Endodermal cell (in vitro differentiated cells): ENCODE results near the gene ZNF8. TPM values are rescaled to one million over a fixed set of nuclear protein-coding genes. Genes with fewer than 3 reads are reported as not detected.
A peak's percentile ranks its signal among the peaks of the same experiment; 100 is the strongest.

Experiments
- DNase-seq: peaks from one replicate; pipeline ENCODE4 v3.0.0-alpha.2; 2017
- H3K27ac ChIP-seq: 2 replicates; pipeline ENCODE4 v1.5.1; 2013; ENCODE audit warnings: mild to moderate bottlenecking, low read depth, low read length, moderate library complexity
- H3K27me3 ChIP-seq: 2 replicates; pipeline ENCODE4 v1.6.1; 2013; ENCODE audit warnings: mild to moderate bottlenecking, low read length, moderate library complexity; ENCODE audit not compliant: insufficient read depth, control insufficient read depth, poor library complexity, severe bottlenecking
- H3K36me3 ChIP-seq: 2 replicates; pipeline ENCODE4 v1.7.0; 2013; ENCODE audit warnings: mild to moderate bottlenecking, low read length, moderate library complexity; ENCODE audit not compliant: control insufficient read depth, insufficient read depth
- H3K4me1 ChIP-seq: one replicate; pipeline ENCODE4 v1.7.0; 2013; ENCODE audit warnings: low read length; ENCODE audit not compliant: control insufficient read depth, insufficient read depth
- H3K4me3 ChIP-seq: 2 replicates; pipeline ENCODE4 v1.5.1; 2013; ENCODE audit warnings: mild to moderate bottlenecking, low read length, moderate library complexity
- H3K9ac ChIP-seq: 2 replicates; pipeline ENCODE4 v1.6.1; 2013; ENCODE audit warnings: mild to moderate bottlenecking, low read length, moderate library complexity; ENCODE audit not compliant: poor library complexity, severe bottlenecking; ENCODE audit errors: extremely low read depth
- H3K9me3 ChIP-seq: 2 replicates; pipeline ENCODE4 v1.6.1; 2013; ENCODE audit warnings: mild to moderate bottlenecking, low read length, moderate library complexity; ENCODE audit not compliant: control insufficient read depth
- H3K27ac Mint-ChIP-seq: 2 replicates; pipeline ENCODE4 v1.8.0; 2020; ENCODE audit warnings: mixed read lengths
- H3K27me3 Mint-ChIP-seq: 2 replicates; pipeline ENCODE4 v1.8.0; 2021; ENCODE audit warnings: mild to moderate bottlenecking, mixed read lengths; ENCODE audit not compliant: insufficient read depth
- H3K36me3 Mint-ChIP-seq: 2 replicates; pipeline ENCODE4 v1.8.0; 2020; ENCODE audit warnings: low read depth, mixed read lengths
- H3K4me1 Mint-ChIP-seq: 2 replicates; pipeline ENCODE4 v1.8.0; 2020; ENCODE audit warnings: mixed read lengths
- H3K4me3 Mint-ChIP-seq: 2 replicates; pipeline ENCODE4 v1.8.0; 2020; ENCODE audit warnings: mild to moderate bottlenecking, moderate library complexity, mixed read lengths
- H3K9me3 Mint-ChIP-seq: 2 replicates; pipeline ENCODE4 v1.8.0; 2020; ENCODE audit warnings: mild to moderate bottlenecking, mixed read lengths
- WGBS, 2 experiments: methylation state at CpG; one replicate each; pipeline versions ENCODE4 v1.1.5 to v1.1.7; 2013; ENCODE audit warnings: missing lambda C conversion rate in 2 of 2, mixed read lengths in 1 of 2; ENCODE audit not compliant: insufficient coverage in 1 of 2, insufficient read length in 1 of 2; 5-methylcytosine and 5-hydroxymethylcytosine counted together
- total RNA-seq, 2 donors: library from RNA; stranded (reverse); fragmentation: NEBNext Ultra II Directional in 1 of 2; extraction: Animal tissue kit (Norgen Biotek cat#: 25700) in 1 of 2; gene quantifications; 2 replicates in 1 of 2; 3 replicates in 1 of 2; pipeline ENCODE4 v1.2.1, GENCODE V29; 2021
- TF ChIP-seq, protein P1 (sequence below): fragments of 200-600 bp; sonication (generic); conservative IDR thresholded peaks from 2 replicates; pipeline ENCODE4 v1.5.0; 2021; ENCODE audit warnings: antibody characterized with exemption, mild to moderate bottlenecking

ZNF8 gene
- total RNA-seq, 2 donors from 2014 or later: 14.4 to 16.1 TPM

DNA sequence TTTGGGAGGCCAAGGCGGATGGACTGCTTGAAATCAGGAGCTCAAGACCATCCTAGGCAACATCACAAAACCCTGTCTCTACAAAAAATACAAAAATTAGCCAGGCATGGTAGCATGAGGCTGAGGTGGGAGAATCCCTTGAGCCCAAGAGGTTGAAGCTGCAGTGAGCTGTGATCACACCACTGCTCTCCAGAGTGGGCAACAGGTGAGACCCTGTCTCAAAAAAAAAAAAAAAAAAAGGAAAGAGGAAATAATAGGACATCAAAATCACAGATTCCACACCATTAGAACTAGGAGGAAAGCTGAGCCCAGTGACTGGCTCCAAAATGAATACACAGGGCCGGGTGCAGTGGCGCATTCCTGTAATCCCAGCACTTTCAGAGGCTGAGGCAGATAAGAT is 3.2 kb upstream of the ZNF8 start:
- Histone ChIP-seq H3K9me3 (peaks cover 37% of the 10 kb centered on the region), H3K4me1 (no peaks in the 10 kb centered on the region), H3K36me3 (peaks cover 45% of the 10 kb centered on the region), H3K27ac (no peak overlapping the region), H3K4me3 (no peak overlapping the region), H3K9ac (no peak overlapping the region), H3K27me3 (no peaks in the 10 kb centered on the region)
- Mint-ChIP-seq H3K27ac (no peak overlapping the region), H3K4me1 (peaks cover 13% of the 10 kb centered on the region), H3K9me3 (peaks cover 28% of the 10 kb centered on the region), H3K4me3 (no peak overlapping the region), H3K36me3 (peaks cover 64% of the 10 kb centered on the region), H3K27me3 (no peaks in the 10 kb centered on the region)
- 97 to 100% methylated on average over 1 to 3 of the region's 3 CpGs for WGBS, 2 experiments
- TF ChIP-seq, protein P1, sequence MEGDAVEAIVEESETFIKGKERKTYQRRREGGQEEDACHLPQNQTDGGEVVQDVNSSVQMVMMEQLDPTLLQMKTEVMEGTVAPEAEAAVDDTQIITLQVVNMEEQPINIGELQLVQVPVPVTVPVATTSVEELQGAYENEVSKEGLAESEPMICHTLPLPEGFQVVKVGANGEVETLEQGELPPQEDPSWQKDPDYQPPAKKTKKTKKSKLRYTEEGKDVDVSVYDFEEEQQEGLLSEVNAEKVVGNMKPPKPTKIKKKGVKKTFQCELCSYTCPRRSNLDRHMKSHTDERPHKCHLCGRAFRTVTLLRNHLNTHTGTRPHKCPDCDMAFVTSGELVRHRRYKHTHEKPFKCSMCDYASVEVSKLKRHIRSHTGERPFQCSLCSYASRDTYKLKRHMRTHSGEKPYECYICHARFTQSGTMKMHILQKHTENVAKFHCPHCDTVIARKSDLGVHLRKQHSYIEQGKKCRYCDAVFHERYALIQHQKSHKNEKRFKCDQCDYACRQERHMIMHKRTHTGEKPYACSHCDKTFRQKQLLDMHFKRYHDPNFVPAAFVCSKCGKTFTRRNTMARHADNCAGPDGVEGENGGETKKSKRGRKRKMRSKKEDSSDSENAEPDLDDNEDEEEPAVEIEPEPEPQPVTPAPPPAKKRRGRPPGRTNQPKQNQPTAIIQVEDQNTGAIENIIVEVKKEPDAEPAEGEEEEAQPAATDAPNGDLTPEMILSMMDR: no peak
- DNase-seq: no peak

DNA sequence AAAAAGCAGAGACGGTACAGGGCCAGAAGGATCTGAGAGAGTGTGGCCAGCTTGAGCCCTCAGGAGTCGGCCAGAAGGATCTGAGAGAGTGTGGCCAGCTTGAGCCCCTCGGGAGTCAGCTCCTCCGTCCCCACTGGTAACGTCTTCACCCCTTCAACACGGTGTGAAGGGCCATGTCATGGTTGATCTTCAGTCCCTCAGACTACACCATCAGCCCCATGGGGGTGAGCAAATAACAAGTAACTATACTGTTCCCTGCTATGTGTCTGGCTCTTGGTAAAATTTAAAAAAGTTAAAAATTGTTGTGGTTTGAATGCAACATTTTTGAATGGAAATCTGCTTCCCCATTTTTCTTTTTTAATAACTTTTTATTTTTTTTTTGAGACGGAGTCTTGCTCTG is 1.6 kb upstream of the ZNF8 start:
- 86 to 93% methylated on average over 3 to 7 of the region's 7 CpGs for WGBS, 2 experiments
- Mint-ChIP-seq H3K27ac (no peak overlapping the region), H3K4me1 (peaks cover 14% of the 10 kb centered on the region), H3K4me3 (peak overlapping the region; percentile 95), H3K9me3 (peaks cover 11% of the 10 kb centered on the region), H3K36me3 (peaks cover 57% of the 10 kb centered on the region), H3K27me3 (no peaks in the 10 kb centered on the region)
- H3K27ac ChIP-seq: no peak overlapping the region
- no peaks in the 10 kb centered on the region for H3K4me1 ChIP-seq
- H3K9me3 ChIP-seq: peaks cover 21% of the 10 kb centered on the region
- no peak for DNase-seq
- H3K9ac ChIP-seq: no peak overlapping the region
- TF ChIP-seq, protein P1: no peak
- H3K4me3 ChIP-seq: peak overlapping the region; percentile 97
- no peaks in the 10 kb centered on the region for H3K27me3 ChIP-seq
- H3K36me3 ChIP-seq: peaks cover 47% of the 10 kb centered on the region

- Histone ChIP-seq H3K4me1 (no peaks in the 10 kb centered on the region), H3K9ac (peak overlapping the region; percentile 78), H3K4me3 (peak overlapping the region; percentile 97), H3K9me3 (peaks cover 14% of the 10 kb centered on the region), H3K27ac (peak overlapping the region; percentile 58), H3K27me3 (no peaks in the 10 kb centered on the region), H3K36me3 (peaks cover 44% of the 10 kb centered on the region)
- Mint-ChIP-seq H3K27me3 (no peaks in the 10 kb centered on the region), H3K4me1 (peaks cover 14% of the 10 kb centered on the region), H3K4me3 (peak overlapping the region; percentile 95), H3K36me3 (peaks cover 53% of the 10 kb centered on the region), H3K27ac (peak overlapping the region; percentile 97), H3K9me3 (peaks cover 9% of the 10 kb centered on the region)
- 36 to 48% methylated on average over 10 to 25 of the region's 25 CpGs for WGBS, 2 experiments
- DNase-seq: no peak
- TF ChIP-seq, protein P1: no peak
These were observed 811 bp upstream of the ZNF8 start for GRCh38 chr19:58277748-58278540.
